Stomach smooth muscle (tissue), 2 donors: ENCODE measurements around the gene PDXK.

Experiments used
- H3K27ac ChIP-seq: one replicate; pipeline ENCODE4 v1.7.0; 2013; ENCODE audit warnings: mild to moderate bottlenecking, low read length, inconsistent platforms
- H3K27me3 ChIP-seq, 2 donors: one replicate each; pipeline ENCODE4 v1.7.0; 2013; ENCODE audit warnings: low read length in 2 of 2; ENCODE audit not compliant: insufficient read depth in 2 of 2, control insufficient read depth in 1 of 2
- H3K36me3 ChIP-seq, 2 donors: one replicate each; pipeline ENCODE4 v1.7.0; 2013; ENCODE audit warnings: low read length in 2 of 2; ENCODE audit not compliant: control insufficient read depth in 2 of 2, insufficient read depth in 2 of 2
- H3K4me1 ChIP-seq: one replicate; pipeline ENCODE4 v1.7.0; 2013; ENCODE audit warnings: low read length; ENCODE audit not compliant: control insufficient read depth, insufficient read depth
- H3K4me3 ChIP-seq, 2 donors: one replicate each; pipeline ENCODE4 v1.7.0; 2013; ENCODE audit warnings: low read length in 2 of 2
- H3K9ac ChIP-seq, 2 donors: one replicate each; pipeline ENCODE4 v1.7.0; 2013; ENCODE audit warnings: low read length in 2 of 2, mild to moderate bottlenecking in 1 of 2
- H3K9me3 ChIP-seq, 2 donors: one replicate each; pipeline ENCODE4 v1.7.0; 2013; ENCODE audit warnings: low read length in 2 of 2; ENCODE audit not compliant: control insufficient read depth in 2 of 2
- donor health status: healthy.
- donor health status: Pancreatic carcinoma.

PDXK gene

GRCh38 chr21:43727519-43728153, 8.7 kb downstream of the PDXK start:
- Histone ChIP-seq H3K9ac (peak overlapping the region; percentile 21 to 73), H3K4me3 (peak overlapping the region; percentile 76), H3K27ac (peak overlapping the region; percentile 92), H3K36me3 (peaks cover 0 to 3% of the 10 kb centered on the region in 2 donors), H3K9me3 (no peaks in the 10 kb centered on the region), H3K4me1 (peaks cover 35% of the 10 kb centered on the region), H3K27me3 (no peaks in the 10 kb centered on the region)

- peak overlapping the region; percentile 76 for H3K4me3 ChIP-seq
- peak overlapping the region; percentile 62 to 73 for H3K9ac ChIP-seq
- H3K36me3 ChIP-seq: peaks cover 0 to 3% of the 10 kb centered on the region in 2 donors
- H3K4me1 ChIP-seq: peaks cover 35% of the 10 kb centered on the region
- no peaks in the 10 kb centered on the region for H3K9me3 ChIP-seq
- H3K27ac ChIP-seq: peak overlapping the region; percentile 92
- no peaks in the 10 kb centered on the region for H3K27me3 ChIP-seq
Measured at GRCh38 chr21:43728154-43728466, 9.2 kb downstream of the PDXK start.

- peaks cover 0 to 3% of the 10 kb centered on the region in 2 donors for H3K36me3 ChIP-seq
- peak overlapping the region; percentile 76 for H3K4me3 ChIP-seq
- no peaks in the 10 kb centered on the region for H3K27me3 ChIP-seq
- H3K4me1 ChIP-seq: peaks cover 39% of the 10 kb centered on the region
- H3K9me3 ChIP-seq: no peaks in the 10 kb centered on the region
- H3K27ac ChIP-seq: peak overlapping the region; percentile 92
- H3K9ac ChIP-seq: peak overlapping the region; percentile 64 to 73
Measured at GRCh38 chr21:43728467-43729390, 9.8 kb downstream of the PDXK start.

- Histone ChIP-seq H3K9me3 (no peaks in the 10 kb centered on the region), H3K27me3 (no peaks in the 10 kb centered on the region), H3K36me3 (peaks cover 0 to 2% of the 10 kb centered on the region in 2 donors), H3K27ac (no peak overlapping the region), H3K4me1 (peaks cover 34% of the 10 kb centered on the region), H3K9ac (no peak overlapping the region), H3K4me3 (no peak overlapping the region)
Measured at GRCh38 chr21:43731476-43731875, 12.5 kb downstream of the PDXK start.

- peaks cover 28% of the 10 kb centered on the region for H3K4me1 ChIP-seq
- no peak overlapping the region for H3K27ac ChIP-seq
- H3K27me3 ChIP-seq: no peaks in the 10 kb centered on the region
- H3K9ac ChIP-seq: no peak overlapping the region
- H3K4me3 ChIP-seq: no peak overlapping the region
- H3K36me3 ChIP-seq: peaks cover 0 to 2% of the 10 kb centered on the region in 2 donors
- H3K9me3 ChIP-seq: no peaks in the 10 kb centered on the region
Measured at GRCh38 chr21:43731891-43732711, 13.2 kb downstream of the PDXK start.

GRCh38 chr21:43733060-43733459, 14.1 kb downstream of the PDXK start:
- H3K27ac ChIP-seq: no peak overlapping the region
- H3K4me1 ChIP-seq: peaks cover 18% of the 10 kb centered on the region
- no peaks in the 10 kb centered on the region for H3K9me3 ChIP-seq
- H3K4me3 ChIP-seq: no peak overlapping the region
- H3K9ac ChIP-seq: no peak overlapping the region
- peaks cover 3 to 4% of the 10 kb centered on the region in 2 donors for H3K36me3 ChIP-seq
- H3K27me3 ChIP-seq: no peaks in the 10 kb centered on the region

GRCh38 chr21:43733529-43734071, 14.7 kb downstream of the PDXK start:
- H3K27ac ChIP-seq: no peak overlapping the region

GRCh38 chr21:43734131-43734927, 15.4 kb downstream of the PDXK start:
- peaks cover 3 to 4% of the 10 kb centered on the region in 2 donors for H3K36me3 ChIP-seq
- peaks cover 7% of the 10 kb centered on the region for H3K4me1 ChIP-seq
- H3K4me3 ChIP-seq: no peak overlapping the region
- H3K9ac ChIP-seq: no peak overlapping the region
- H3K27me3 ChIP-seq: no peaks in the 10 kb centered on the region
- no peak overlapping the region for H3K27ac ChIP-seq
- H3K9me3 ChIP-seq: no peaks in the 10 kb centered on the region

More at GRCh38 chr21:43733529-43734071, 14.7 kb downstream of the PDXK start:
- Histone ChIP-seq H3K4me3 (no peak overlapping the region), H3K27me3 (no peaks in the 10 kb centered on the region), H3K36me3 (peaks cover 3 to 4% of the 10 kb centered on the region in 2 donors), H3K4me1 (peaks cover 13% of the 10 kb centered on the region), H3K9me3 (no peaks in the 10 kb centered on the region), H3K9ac (no peak overlapping the region)

GRCh38 chr21:43734928-43735229, 15.9 kb downstream of the PDXK start:
- H3K9ac ChIP-seq: no peak overlapping the region
- H3K27ac ChIP-seq: no peak overlapping the region
- no peaks in the 10 kb centered on the region for H3K27me3 ChIP-seq
- H3K36me3 ChIP-seq: peaks cover 3 to 4% of the 10 kb centered on the region in 2 donors
- H3K4me1 ChIP-seq: peaks cover 6% of the 10 kb centered on the region
- no peaks in the 10 kb centered on the region for H3K9me3 ChIP-seq
- no peak overlapping the region for H3K4me3 ChIP-seq
